Stomach (tissue), 4 donors: ENCODE results near the gene CNOT1.

Experiments
- CTCF ChIP-seq, 7 experiments: fragments of 450-650 bp in 4 of 7; fragments of 200-600 bp in 3 of 7; sonication (generic) in 3 of 7; IDR thresholded peaks; one replicate each; pipeline ENCODE4 v1.5.1; 2016 to 2019; ENCODE audit warnings: antibody characterized with exemption in 7 of 7, control low read depth in 2 of 7, mild to moderate bottlenecking in 1 of 7
- EP300 ChIP-seq: sonication (generic); formaldehyde crosslinking; IDR thresholded peaks from one replicate; pipeline ENCODE4 v1.6.1; 2017; ENCODE audit warnings: antibody characterized with exemption
- POLR2A ChIP-seq, 4 donors: fragments of 450-650 bp; IDR thresholded peaks; one replicate each; pipeline ENCODE4 v1.6.1; 2016; ENCODE audit warnings: antibody characterized with exemption in 4 of 4, control low read depth in 2 of 4, mild to moderate bottlenecking in 1 of 4, moderate library complexity in 1 of 4
- POLR2AphosphoS5 ChIP-seq, 3 donors: sonication (generic); formaldehyde crosslinking; IDR thresholded peaks; one replicate each; pipeline ENCODE4 v1.6.1; 2016; ENCODE audit warnings: antibody characterized with exemption in 3 of 3

- TF ChIP-seq POLR2A (IDR thresholded peaks at IDR 0.05): no peak
- no peak for TF ChIP-seq CTCF (IDR thresholded peaks at IDR 0.05)
- no peak for TF ChIP-seq POLR2AphosphoS5 (IDR thresholded peaks at IDR 0.05)
- no peak for TF ChIP-seq EP300
These were observed 125.5 kb downstream of the CNOT1 start for GRCh38 chr16:58503863-58504688.
